Lung (tissue), 12 donors: Measurements from ENCODE around the gene BSDC1. TPM values are rescaled to one million over a fixed set of nuclear protein-coding genes. Genes with fewer than 3 reads are reported as not detected.

Source experiments
- ATAC-seq: fragments of 200-7000 bp; cut with Tn5 transposase; one replicate; pipeline ENCODE4 v1.9.1; 2020; ENCODE audit warnings: moderate number of reproducible peaks; ENCODE audit not compliant: insufficient read depth, low FRiP score
- DNase-seq, 3 donors: peaks; one replicate each; pipeline ENCODE4 v3.0.0-alpha.2; 2013 to 2017
- H3K27ac ChIP-seq, 2 donors: one replicate each; pipeline ENCODE4 v1.5.1; 2013; ENCODE audit warnings: mild to moderate bottlenecking in 2 of 2, moderate library complexity in 2 of 2, control low read depth in 1 of 2, inconsistent platforms in 1 of 2, low read depth in 1 of 2, low read length in 1 of 2
- H3K27me3 ChIP-seq, 3 donors: one replicate each; pipeline ENCODE4 v1.5.1; 2013; ENCODE audit warnings: low read length in 2 of 3; ENCODE audit not compliant: control insufficient read depth in 3 of 3, insufficient read depth in 3 of 3
- H3K36me3 ChIP-seq, 4 donors: one replicate each; pipeline ENCODE4 v1.5.1; 2013; ENCODE audit warnings: low read length in 4 of 4, mild to moderate bottlenecking in 1 of 4, moderate library complexity in 1 of 4; ENCODE audit not compliant: control insufficient read depth in 4 of 4, insufficient read depth in 4 of 4
- H3K4me1 ChIP-seq, 5 donors: one replicate each; pipeline ENCODE4 v1.5.1; 2013; ENCODE audit warnings: low read length in 5 of 5, mild to moderate bottlenecking in 2 of 5, moderate library complexity in 1 of 5; ENCODE audit not compliant: control insufficient read depth in 5 of 5, insufficient read depth in 5 of 5
- H3K4me3 ChIP-seq: one replicate; pipeline ENCODE4 v1.5.1; 2013; ENCODE audit warnings: mild to moderate bottlenecking, control low read depth, moderate library complexity
- H3K9ac ChIP-seq, 2 donors: one replicate each; pipeline ENCODE4 v1.5.1; 2013; ENCODE audit warnings: low read length in 2 of 2, control low read depth in 1 of 2; ENCODE audit not compliant: insufficient read depth in 1 of 2
- H3K9me3 ChIP-seq, 4 donors: one replicate each; pipeline ENCODE4 v1.5.1; 2013; ENCODE audit warnings: low read length in 3 of 4, mild to moderate bottlenecking in 1 of 4, moderate library complexity in 1 of 4; ENCODE audit not compliant: control insufficient read depth in 4 of 4, insufficient read depth in 3 of 4
- CTCF ChIP-seq: IDR thresholded peaks from 2 replicates; pipeline ENCODE4 v1.5.1; 2012; ENCODE audit warnings: mild to moderate bottlenecking; ENCODE audit errors: control extremely low read depth, extremely low read depth
- WGBS, 2 donors: extraction: QIAGEN DNeasy Blood & Tissue Kit; methylation state at CpG; one replicate each; pipeline ENCODE4 v1.1.7; 2013; 5-methylcytosine and 5-hydroxymethylcytosine counted together
- polyA plus RNA-seq, 2 donors: library from polyadenylated mRNA; stranded (reverse); fragments of 200-250 nt; gene quantifications; one replicate each; pipeline ENCODE4 v1.2.1, GENCODE V29; 2013
- total RNA-seq, 2 donors: library from RNA; depleted of rRNA in 1 of 2; stranded (reverse); fragments of >200 nt in 1 of 2; gene quantifications; one replicate each; pipeline ENCODE4 v1.2.1, GENCODE V29; 2014 to 2021
- donor health status: control.
- donor health status: control.
- donor health status: Bipolar disorder and iron deficiency.
- donor health status: healthy.
- donor health status: DM: yes; HTN: yes; CAD: no.

Gene BSDC1
- total and polyA plus RNA-seq, 4 donors = 32.8 to 80.5 (median 48.3) TPM

- Histone ChIP-seq H3K4me1 (peaks cover 5 to 15% (median 9%) of the 10 kb centered on the region in 5 donors), H3K4me3 (no peak overlapping the region), H3K36me3 (peaks cover 29 to 48% (median 35%) of the 10 kb centered on the region in 4 donors), H3K9ac (no peak overlapping the region), H3K27ac (no peak overlapping the region), H3K27me3 (no peaks in the 10 kb centered on the region), H3K9me3 (no peaks in the 10 kb centered on the region)
- ATAC-seq (no peak), DNase-seq (no peak)
- no peak for TF ChIP-seq CTCF
- WGBS, 2 donors = 87 to 90% methylated on average over 6 of the region's 6 CpGs
Measured at GRCh38 chr1:32388641-32389040, 5.6 kb downstream of the BSDC1 start.

GRCh38 chr1:32386676-32387392 is 7.4 kb downstream of the BSDC1 start:
- Histone ChIP-seq H3K4me1 (peaks cover 0 to 2% (median 0%) of the 10 kb centered on the region in 5 donors), H3K4me3 (no peak overlapping the region), H3K9me3 (no peaks in the 10 kb centered on the region), H3K27ac (no peak overlapping the region), H3K27me3 (no peaks in the 10 kb centered on the region), H3K9ac (no peak overlapping the region), H3K36me3 (peaks cover 28 to 56% (median 41%) of the 10 kb centered on the region in 4 donors)
- no peak for DNase-seq
- 94 to 97% methylated on average over 13 of the region's 13 CpGs for WGBS, 2 donors
- ATAC-seq = no peak
- no peak for TF ChIP-seq CTCF

GRCh38 chr1:32380057-32380456 is 14.2 kb downstream of the BSDC1 start:
- no peak overlapping the region for H3K9ac ChIP-seq
- no peak overlapping the region for H3K4me3 ChIP-seq
- ATAC-seq (no peak), DNase-seq (no peak)
- no peak overlapping the region for H3K27ac ChIP-seq
- TF ChIP-seq CTCF = no peak
- peaks cover 0 to 2% (median 0%) of the 10 kb centered on the region in 5 donors for H3K4me1 ChIP-seq
- 92 to 95% methylated on average over 9 of the region's 9 CpGs for WGBS, 2 donors
- H3K27me3 ChIP-seq = no peaks in the 10 kb centered on the region
- H3K9me3 ChIP-seq = no peaks in the 10 kb centered on the region
- H3K36me3 ChIP-seq = peaks cover 51 to 66% (median 57%) of the 10 kb centered on the region in 4 donors
